Nephron (organoid): ENCODE measurements around the gene SLC5A6.

Experiments
- H3K27ac Mint-ChIP-seq, 3 experiments: 2 replicates each; pipeline ENCODE4 v1.8.0; 2020; ENCODE audit warnings: mixed read lengths in 3 of 3, mild to moderate bottlenecking in 2 of 3, moderate library complexity in 1 of 3
- H3K27me3 Mint-ChIP-seq: 2 replicates; pipeline ENCODE4 v1.8.0; 2021; ENCODE audit warnings: low read depth, mild to moderate bottlenecking, moderate library complexity, mixed read lengths
- H3K36me3 Mint-ChIP-seq: 2 replicates; pipeline ENCODE4 v1.8.0; 2020; ENCODE audit warnings: low read depth, mixed read lengths
- H3K4me1 Mint-ChIP-seq: 2 replicates; pipeline ENCODE4 v1.8.0; 2020; ENCODE audit warnings: mixed read lengths
- H3K4me3 Mint-ChIP-seq, 3 experiments: 2 replicates each; pipeline ENCODE4 v1.8.0; 2020; ENCODE audit warnings: mild to moderate bottlenecking in 3 of 3, mixed read lengths in 3 of 3, moderate library complexity in 2 of 3
- H3K9me3 Mint-ChIP-seq: 2 replicates; pipeline ENCODE4 v1.8.0; 2020; ENCODE audit warnings: mixed read lengths
- TF ChIP-seq, protein P1 (sequence below), 3 experiments: fragments of 200-600 bp; sonication (generic); IDR thresholded peaks; one replicate each; pipeline ENCODE4 v1.5.0; 2021; ENCODE audit warnings: antibody characterized with exemption in 3 of 3; ENCODE audit not compliant: unreplicated experiment in 3 of 3

Gene SLC5A6

GRCh38 chr2:27222407-27222806 is 10.3 kb upstream of the SLC5A6 start:
- H3K9me3 Mint-ChIP-seq: no peaks in the 10 kb centered on the region

DNA sequence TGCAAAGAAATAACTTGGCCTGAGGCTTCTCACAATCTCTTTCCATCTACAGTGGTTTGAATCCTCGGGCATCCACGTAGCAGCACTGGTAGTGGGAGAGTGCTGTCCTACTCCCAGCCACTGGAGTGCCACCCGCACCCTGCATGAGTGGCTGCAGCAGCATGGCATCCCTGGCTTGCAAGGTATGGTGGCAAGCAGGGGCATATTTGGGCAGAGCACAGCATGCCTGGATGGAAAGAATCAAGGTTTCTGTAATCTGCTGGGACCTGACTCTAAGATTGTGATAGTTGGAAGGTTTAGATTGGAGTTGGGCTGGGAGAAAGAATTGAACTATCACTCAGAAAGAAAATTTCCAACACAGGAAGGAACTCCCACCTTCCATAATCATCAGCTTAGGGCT is 9.1 kb upstream of the SLC5A6 start:
- Mint-ChIP-seq H3K9me3 (no peaks in the 10 kb centered on the region), H3K4me1 (peaks cover 26% of the 10 kb centered on the region), H3K27ac (no peak overlapping the region), H3K36me3 (peaks cover 61% of the 10 kb centered on the region), H3K27me3 (no peaks in the 10 kb centered on the region), H3K4me3 (peak overlapping the region in 1 of 3 experiments; percentile 29)
- TF ChIP-seq, protein P1, sequence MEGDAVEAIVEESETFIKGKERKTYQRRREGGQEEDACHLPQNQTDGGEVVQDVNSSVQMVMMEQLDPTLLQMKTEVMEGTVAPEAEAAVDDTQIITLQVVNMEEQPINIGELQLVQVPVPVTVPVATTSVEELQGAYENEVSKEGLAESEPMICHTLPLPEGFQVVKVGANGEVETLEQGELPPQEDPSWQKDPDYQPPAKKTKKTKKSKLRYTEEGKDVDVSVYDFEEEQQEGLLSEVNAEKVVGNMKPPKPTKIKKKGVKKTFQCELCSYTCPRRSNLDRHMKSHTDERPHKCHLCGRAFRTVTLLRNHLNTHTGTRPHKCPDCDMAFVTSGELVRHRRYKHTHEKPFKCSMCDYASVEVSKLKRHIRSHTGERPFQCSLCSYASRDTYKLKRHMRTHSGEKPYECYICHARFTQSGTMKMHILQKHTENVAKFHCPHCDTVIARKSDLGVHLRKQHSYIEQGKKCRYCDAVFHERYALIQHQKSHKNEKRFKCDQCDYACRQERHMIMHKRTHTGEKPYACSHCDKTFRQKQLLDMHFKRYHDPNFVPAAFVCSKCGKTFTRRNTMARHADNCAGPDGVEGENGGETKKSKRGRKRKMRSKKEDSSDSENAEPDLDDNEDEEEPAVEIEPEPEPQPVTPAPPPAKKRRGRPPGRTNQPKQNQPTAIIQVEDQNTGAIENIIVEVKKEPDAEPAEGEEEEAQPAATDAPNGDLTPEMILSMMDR (IDR thresholded peaks at IDR 0.05; ENCODE audit: unreplicated experiment in 3 of 3): no peak

More at GRCh38 chr2:27222407-27222806, 10.3 kb upstream of the SLC5A6 start:
- Mint-ChIP-seq H3K27ac (no peak overlapping the region), H3K27me3 (no peaks in the 10 kb centered on the region), H3K36me3 (peaks cover 66% of the 10 kb centered on the region), H3K4me3 (no peak overlapping the region), H3K4me1 (peaks cover 14% of the 10 kb centered on the region)
- TF ChIP-seq, protein P1 (IDR thresholded peaks at IDR 0.05; ENCODE audit: unreplicated experiment in 3 of 3): no peak

GRCh38 chr2:27220091-27220490 is 8.0 kb upstream of the SLC5A6 start:
- Mint-ChIP-seq H3K9me3 (no peaks in the 10 kb centered on the region), H3K36me3 (peaks cover 55% of the 10 kb centered on the region), H3K4me1 (peaks cover 30% of the 10 kb centered on the region), H3K27ac (no peak overlapping the region), H3K4me3 (peak overlapping the region in 2 of 3 experiments; percentile 37 to 56), H3K27me3 (no peaks in the 10 kb centered on the region)
- TF ChIP-seq, protein P1 (IDR thresholded peaks at IDR 0.05; ENCODE audit: unreplicated experiment in 3 of 3): no peak

GRCh38 chr2:27219091-27219490 is 7.0 kb upstream of the SLC5A6 start:
- Mint-ChIP-seq H3K36me3 (peaks cover 47% of the 10 kb centered on the region), H3K9me3 (no peaks in the 10 kb centered on the region), H3K4me1 (peaks cover 30% of the 10 kb centered on the region), H3K27me3 (no peaks in the 10 kb centered on the region), H3K4me3 (peak overlapping the region; percentile 89 to 95 (median 94)), H3K27ac (peak overlapping the region in 1 of 3 experiments; percentile 87)
- TF ChIP-seq, protein P1 (IDR thresholded peaks at IDR 0.05; ENCODE audit: unreplicated experiment in 3 of 3): no peak

- Mint-ChIP-seq H3K4me1 (peaks cover 32% of the 10 kb centered on the region), H3K9me3 (no peaks in the 10 kb centered on the region), H3K27ac (peak overlapping the region; percentile 27 to 87 (median 42)), H3K36me3 (peaks cover 47% of the 10 kb centered on the region), H3K4me3 (peak overlapping the region; percentile 89 to 95 (median 94)), H3K27me3 (no peaks in the 10 kb centered on the region)
- TF ChIP-seq, protein P1 (IDR thresholded peaks at IDR 0.05; ENCODE audit: unreplicated experiment in 3 of 3): no peak
These were observed 6.5 kb upstream of the SLC5A6 start for GRCh38 chr2:27218614-27219013.
